Measurements from ENCODE around the gene FCN2. TPM values are rescaled to one million over a fixed set of nuclear protein-coding genes. Genes with fewer than 3 reads are reported as not detected.

FCN2 gene
- total and polyA plus RNA-seq, 2 of the 13 experiments (the other 11 are each of a cell fraction or from before 2014, with no cell fraction given): not detected

GRCh38 chr9:134895097-134895496 is 14.5 kb downstream of the FCN2 start:
- Histone ChIP-seq H3K27ac (ENCODE audit: extremely low read length, insufficient read depth, low read length) (no peak overlapping the region), H2AFZ (ENCODE audit: low read length) (no peak overlapping the region), H3K79me2 (ENCODE audit: insufficient read depth, low read length) (no peaks in the 10 kb centered on the region), H3K9me3 (ENCODE audit: low read length) (no peaks in the 10 kb centered on the region), H3K4me3 (replicated peaks in 1 of 3; ENCODE audit: insufficient read depth in 1 of 3, low read depth in 2 of 3, low read length in 3 of 3) (no peak overlapping the region), H3K4me1 (ENCODE audit: insufficient read depth, low read length) (no peaks in the 10 kb centered on the region), H3K4me2 (ENCODE audit: low read depth, low read length) (no peak overlapping the region), H3K36me3 (replicated peaks in 1 of 2; ENCODE audit: control insufficient read depth in 1 of 2, insufficient read depth in 2 of 2, low read length in 2 of 2) (no peaks in the 10 kb centered on the region), H3K9ac (ENCODE audit: insufficient read depth, low read depth, low read length) (no peak overlapping the region), H3K27me3 (ENCODE audit: control insufficient read depth in 1 of 2, insufficient read depth in 2 of 2, low read length in 2 of 2) (peaks cover 3 to 26% of the 10 kb centered on the region in 2 experiments; a peak in 3 of 5 replicates), H4K20me1 (ENCODE audit: insufficient read depth, low read length) (no peaks in the 10 kb centered on the region)
- in situ Hi-C loops (cut with HindIII; ENCODE audit: extremely low pct_ligation_motif_present, low pct_unique_long_range_greater_than_20kb) (no loop called here), intact Hi-C loops (cut with micrococcal nuclease; ENCODE audit: unreplicated experiment) (no loop called here)
- no peak for FAIRE-seq
- WGBS (ENCODE audit: low lambda C conversion rate): 0% methylated on average over 3 of the region's 3 CpGs
- ChIA-PET POLR2A (no interaction called here), CTCF (ENCODE audit: low intra/inter-chr PET ratio, low total read pairs) (no interaction called here)
- TF ChIP-seq ZNF607 (CRISPR knock-in tag; IDR thresholded peaks at IDR 0.05; ENCODE audit: borderline replicate concordance): no peak
- peak; percentile 94 for TF ChIP-seq ZNF12 (CRISPR knock-in tag; IDR thresholded peaks at IDR 0.05)
- no peak for TF ChIP-seq CERS6 (CRISPR knock-in tag; IDR thresholded peaks at IDR 0.05)
- no peak for ATAC-seq
- DNase-seq (ENCODE audit: low spot score): no peak
- BruUV-seq (replicated peaks): no TSS peak

DNA sequence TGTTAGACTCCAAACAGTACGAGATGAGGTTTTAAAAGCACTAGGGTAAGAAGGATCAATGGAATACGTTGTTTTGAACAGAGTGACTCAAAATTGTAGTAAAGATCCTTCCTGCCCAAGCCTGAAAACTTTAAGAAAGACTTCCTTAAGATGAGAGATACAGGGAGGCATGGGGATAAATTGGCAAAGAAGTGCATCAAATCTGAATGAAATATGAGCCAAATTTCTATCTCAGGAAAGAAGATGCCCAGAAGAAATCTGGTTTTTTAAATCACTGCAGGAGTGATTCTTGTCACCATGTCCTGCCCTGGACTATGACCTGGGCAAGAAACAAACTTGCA is 14.9 kb downstream of the FCN2 start:
- DNase-seq (ENCODE audit: low spot score) (no peak), FAIRE-seq (no peak), ATAC-seq (no peak)
- no peak overlapping the region for H2AFZ ChIP-seq (ENCODE audit: low read length)
- no peaks in the 10 kb centered on the region for H3K9me3 ChIP-seq (ENCODE audit: low read length)
- H3K4me1 ChIP-seq (ENCODE audit: insufficient read depth, low read length): no peaks in the 10 kb centered on the region
- H3K27ac ChIP-seq (ENCODE audit: extremely low read length, insufficient read depth, low read length): no peak overlapping the region
- in situ Hi-C loops (cut with HindIII; ENCODE audit: extremely low pct_ligation_motif_present, low pct_unique_long_range_greater_than_20kb) (no loop called here), intact Hi-C loops (cut with micrococcal nuclease; ENCODE audit: unreplicated experiment) (no loop called here)
- POLR2A ChIA-PET: no interaction called here
- 0% methylated on average over 2 of the region's 2 CpGs for WGBS (ENCODE audit: low lambda C conversion rate)
- no peak overlapping the region for H3K4me2 ChIP-seq (ENCODE audit: low read depth, low read length)
- no peaks in the 10 kb centered on the region for H4K20me1 ChIP-seq (ENCODE audit: insufficient read depth, low read length)
- H3K4me3 ChIP-seq (replicated peaks in 1 of 3; ENCODE audit: insufficient read depth in 1 of 3, low read depth in 2 of 3, low read length in 3 of 3): no peak overlapping the region
- H3K79me2 ChIP-seq (ENCODE audit: insufficient read depth, low read length): no peaks in the 10 kb centered on the region
- CTCF ChIA-PET (ENCODE audit: low intra/inter-chr PET ratio, low total read pairs): no interaction called here
- no TSS peak for BruUV-seq (replicated peaks)
- H3K27me3 ChIP-seq (ENCODE audit: control insufficient read depth in 1 of 2, insufficient read depth in 2 of 2, low read length in 2 of 2): peaks cover 3 to 25% of the 10 kb centered on the region in 2 experiments; a peak in 3 of 5 replicates
- no peak overlapping the region for H3K9ac ChIP-seq (ENCODE audit: insufficient read depth, low read depth, low read length)
- no peaks in the 10 kb centered on the region for H3K36me3 ChIP-seq (replicated peaks in 1 of 2; ENCODE audit: control insufficient read depth in 1 of 2, insufficient read depth in 2 of 2, low read length in 2 of 2)
- TF ChIP-seq ZNF761 (CRISPR knock-in tag; conservative IDR thresholded peaks at IDR 0.05): no peak
- TF ChIP-seq PCBP2 (optimal IDR thresholded peaks at IDR 0.05; ENCODE audit: low read depth, low read length, poor library complexity, severe bottlenecking): no peak
- no peak for TF ChIP-seq ZNF33B (CRISPR knock-in tag; IDR thresholded peaks at IDR 0.05)
- no peak for TF ChIP-seq NCOR1 (IDR thresholded peaks at IDR 0.05; ENCODE audit: borderline replicate concordance, low read length)
- no peak for TF ChIP-seq ETV5 (CRISPR knock-in tag; IDR thresholded peaks at IDR 0.05; ENCODE audit: borderline replicate concordance)
- TF ChIP-seq KIAA2018 (CRISPR knock-in tag; IDR thresholded peaks at IDR 0.05; ENCODE audit: borderline replicate concordance): no peak
- TF ChIP-seq CENPBD1 (CRISPR knock-in tag; IDR thresholded peaks at IDR 0.05; ENCODE audit: borderline replicate concordance, low read depth): no peak

Data from HepG2 (cell line).